ENCODE results near the gene CCDC40.

CCDC40 gene

GRCh38 chr17:80055597-80055996 is 19.2 kb downstream of the CCDC40 start:
- TF ChIP-seq CTCF (IDR thresholded peaks at IDR 0.05; ENCODE audit: low read depth, low read length) = no peak
- DNase-seq (ENCODE audit: extremely low read depth, low read depth) = no peak

GRCh38 chr17:80058311-80058955 is 22.0 kb downstream of the CCDC40 start:
- TF ChIP-seq CTCF (IDR thresholded peaks at IDR 0.05; ENCODE audit: low read depth, low read length) = no peak
- DNase-seq (ENCODE audit: extremely low read depth, low read depth) = no peak

- no peak for TF ChIP-seq CTCF (IDR thresholded peaks at IDR 0.05; ENCODE audit: low read depth, low read length)
- no peak for DNase-seq (ENCODE audit: extremely low read depth, low read depth)
Observed at GRCh38 chr17:80060644-80061043, 24.2 kb downstream of the CCDC40 start.

- TF ChIP-seq CTCF (IDR thresholded peaks at IDR 0.05; ENCODE audit: low read depth, low read length) = no peak
- DNase-seq (ENCODE audit: extremely low read depth, low read depth) = no peak
Observed at GRCh38 chr17:80061421-80061820, 25.0 kb downstream of the CCDC40 start.

- DNase-seq (ENCODE audit: extremely low read depth, low read depth) = peak; percentile 31
- TF ChIP-seq CTCF (IDR thresholded peaks at IDR 0.05; ENCODE audit: low read depth, low read length) = no peak
Observed at GRCh38 chr17:80063830-80064585, 27.6 kb downstream of the CCDC40 start.

GRCh38 chr17:80064696-80065095 is 28.3 kb downstream of the CCDC40 start:
- DNase-seq (ENCODE audit: extremely low read depth, low read depth) = no peak

More at GRCh38 chr17:80064696-80065095, 28.3 kb downstream of the CCDC40 start:
- TF ChIP-seq CTCF (IDR thresholded peaks at IDR 0.05; ENCODE audit: low read depth, low read length) = no peak
